ENCODE measurements around the gene LTBP2.

LTBP2 gene

DNA sequence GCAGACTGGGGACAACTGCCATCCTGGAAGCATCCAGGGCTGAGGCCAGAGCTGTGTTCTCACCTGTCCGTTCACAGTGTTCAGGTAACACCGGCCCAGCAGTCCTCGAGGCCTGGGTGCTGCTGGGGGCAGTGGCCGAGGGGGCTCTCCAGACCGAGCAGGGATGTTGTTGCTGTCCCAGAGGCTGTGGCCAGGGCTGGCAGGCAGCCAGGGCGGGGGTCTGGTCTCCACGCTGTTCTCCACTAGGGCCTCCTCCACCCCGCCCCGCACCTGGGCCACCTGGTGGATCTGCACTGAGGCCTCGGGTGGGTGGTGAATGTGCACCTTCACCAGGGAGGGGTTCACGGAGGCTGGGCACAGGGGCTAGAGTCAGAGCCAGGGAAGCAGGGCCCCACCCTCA, 61.0 kb downstream of the LTBP2 start:
- Histone ChIP-seq H3K27ac (replicated peaks) (no peak overlapping the region), H3K27me3 (ENCODE audit: insufficient read depth, poor library complexity, severe bottlenecking) (no peaks in the 10 kb centered on the region), H3K4me3 (replicated peaks; ENCODE audit: insufficient read depth, low read length) (no peak overlapping the region)
- DNase-seq (ENCODE audit: low read depth in 1 of 2, low spot score in 1 of 2): no peak
- TF ChIP-seq SPI1 (IDR thresholded peaks at IDR 0.05; ENCODE audit: borderline replicate concordance, low read depth) (no peak), GABPA (IDR thresholded peaks at IDR 0.05; ENCODE audit: low read depth) (no peak), POLR2AphosphoS5 (IDR thresholded peaks at IDR 0.05; ENCODE audit: low read depth) (no peak)
- TF ChIP-seq, protein P1, sequence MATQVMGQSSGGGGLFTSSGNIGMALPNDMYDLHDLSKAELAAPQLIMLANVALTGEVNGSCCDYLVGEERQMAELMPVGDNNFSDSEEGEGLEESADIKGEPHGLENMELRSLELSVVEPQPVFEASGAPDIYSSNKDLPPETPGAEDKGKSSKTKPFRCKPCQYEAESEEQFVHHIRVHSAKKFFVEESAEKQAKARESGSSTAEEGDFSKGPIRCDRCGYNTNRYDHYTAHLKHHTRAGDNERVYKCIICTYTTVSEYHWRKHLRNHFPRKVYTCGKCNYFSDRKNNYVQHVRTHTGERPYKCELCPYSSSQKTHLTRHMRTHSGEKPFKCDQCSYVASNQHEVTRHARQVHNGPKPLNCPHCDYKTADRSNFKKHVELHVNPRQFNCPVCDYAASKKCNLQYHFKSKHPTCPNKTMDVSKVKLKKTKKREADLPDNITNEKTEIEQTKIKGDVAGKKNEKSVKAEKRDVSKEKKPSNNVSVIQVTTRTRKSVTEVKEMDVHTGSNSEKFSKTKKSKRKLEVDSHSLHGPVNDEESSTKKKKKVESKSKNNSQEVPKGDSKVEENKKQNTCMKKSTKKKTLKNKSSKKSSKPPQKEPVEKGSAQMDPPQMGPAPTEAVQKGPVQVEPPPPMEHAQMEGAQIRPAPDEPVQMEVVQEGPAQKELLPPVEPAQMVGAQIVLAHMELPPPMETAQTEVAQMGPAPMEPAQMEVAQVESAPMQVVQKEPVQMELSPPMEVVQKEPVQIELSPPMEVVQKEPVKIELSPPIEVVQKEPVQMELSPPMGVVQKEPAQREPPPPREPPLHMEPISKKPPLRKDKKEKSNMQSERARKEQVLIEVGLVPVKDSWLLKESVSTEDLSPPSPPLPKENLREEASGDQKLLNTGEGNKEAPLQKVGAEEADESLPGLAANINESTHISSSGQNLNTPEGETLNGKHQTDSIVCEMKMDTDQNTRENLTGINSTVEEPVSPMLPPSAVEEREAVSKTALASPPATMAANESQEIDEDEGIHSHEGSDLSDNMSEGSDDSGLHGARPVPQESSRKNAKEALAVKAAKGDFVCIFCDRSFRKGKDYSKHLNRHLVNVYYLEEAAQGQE (IDR thresholded peaks at IDR 0.05; ENCODE audit: insufficient replicate concordance, low read depth): no peak
- TF ChIP-seq, protein P2, sequence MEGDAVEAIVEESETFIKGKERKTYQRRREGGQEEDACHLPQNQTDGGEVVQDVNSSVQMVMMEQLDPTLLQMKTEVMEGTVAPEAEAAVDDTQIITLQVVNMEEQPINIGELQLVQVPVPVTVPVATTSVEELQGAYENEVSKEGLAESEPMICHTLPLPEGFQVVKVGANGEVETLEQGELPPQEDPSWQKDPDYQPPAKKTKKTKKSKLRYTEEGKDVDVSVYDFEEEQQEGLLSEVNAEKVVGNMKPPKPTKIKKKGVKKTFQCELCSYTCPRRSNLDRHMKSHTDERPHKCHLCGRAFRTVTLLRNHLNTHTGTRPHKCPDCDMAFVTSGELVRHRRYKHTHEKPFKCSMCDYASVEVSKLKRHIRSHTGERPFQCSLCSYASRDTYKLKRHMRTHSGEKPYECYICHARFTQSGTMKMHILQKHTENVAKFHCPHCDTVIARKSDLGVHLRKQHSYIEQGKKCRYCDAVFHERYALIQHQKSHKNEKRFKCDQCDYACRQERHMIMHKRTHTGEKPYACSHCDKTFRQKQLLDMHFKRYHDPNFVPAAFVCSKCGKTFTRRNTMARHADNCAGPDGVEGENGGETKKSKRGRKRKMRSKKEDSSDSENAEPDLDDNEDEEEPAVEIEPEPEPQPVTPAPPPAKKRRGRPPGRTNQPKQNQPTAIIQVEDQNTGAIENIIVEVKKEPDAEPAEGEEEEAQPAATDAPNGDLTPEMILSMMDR (IDR thresholded peaks at IDR 0.05; ENCODE audit: insufficient read depth, low read length): no peak

DNA sequence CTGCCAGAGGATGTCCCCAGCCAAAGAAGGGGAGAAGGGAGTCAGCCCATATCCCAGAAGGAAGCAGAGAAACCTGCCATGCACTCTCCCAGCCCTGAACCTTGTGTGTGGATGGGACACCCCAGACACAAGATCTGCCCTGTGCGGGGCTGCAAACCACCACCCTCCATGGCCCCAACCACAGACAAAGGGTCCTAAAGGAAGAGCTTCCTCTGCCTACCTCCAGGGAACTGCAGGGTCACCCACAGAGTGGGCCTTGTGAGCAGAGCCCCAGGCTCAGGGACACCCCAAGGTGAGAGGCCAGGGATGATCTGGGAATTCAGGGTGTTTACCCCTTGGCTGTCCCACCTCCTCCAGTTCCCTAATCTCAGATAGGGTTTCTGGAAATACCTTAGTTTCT, 62.0 kb downstream of the LTBP2 start:
- Histone ChIP-seq H3K27ac (replicated peaks) (no peak overlapping the region), H3K27me3 (ENCODE audit: insufficient read depth, poor library complexity, severe bottlenecking) (no peaks in the 10 kb centered on the region), H3K4me3 (replicated peaks; ENCODE audit: insufficient read depth, low read length) (no peak overlapping the region)
- DNase-seq (ENCODE audit: low read depth in 1 of 2, low spot score in 1 of 2): no peak
- TF ChIP-seq POLR2AphosphoS5 (IDR thresholded peaks at IDR 0.05; ENCODE audit: low read depth) (no peak), SPI1 (IDR thresholded peaks at IDR 0.05; ENCODE audit: borderline replicate concordance, low read depth) (no peak), GABPA (IDR thresholded peaks at IDR 0.05; ENCODE audit: low read depth) (no peak)
- TF ChIP-seq, protein P2 (IDR thresholded peaks at IDR 0.05; ENCODE audit: insufficient read depth, low read length): no peak
- TF ChIP-seq, protein P1 (IDR thresholded peaks at IDR 0.05; ENCODE audit: insufficient replicate concordance, low read depth): no peak

DNA sequence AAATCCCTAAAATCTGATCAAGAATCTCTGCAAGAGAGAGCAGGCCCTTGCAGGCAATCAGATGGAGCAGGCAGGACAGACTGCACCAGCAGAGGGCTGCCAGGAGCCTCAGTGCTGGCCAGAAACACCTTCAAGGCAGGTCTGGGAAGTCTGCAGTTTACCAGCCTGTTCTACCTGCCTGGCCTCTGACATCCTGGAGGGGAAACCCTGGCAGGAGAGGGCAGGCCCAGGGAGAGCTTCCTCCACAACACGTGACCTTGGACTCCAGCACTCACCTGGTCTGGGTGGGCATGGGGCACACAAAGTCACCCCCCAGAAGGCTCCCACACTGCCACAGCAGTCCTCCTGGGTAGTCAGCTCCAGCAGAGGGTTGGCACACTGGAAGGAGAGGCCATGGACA, 62.4 kb downstream of the LTBP2 start:
- no peak for TF ChIP-seq SPI1 (IDR thresholded peaks at IDR 0.05; ENCODE audit: borderline replicate concordance, low read depth)
- DNase-seq (ENCODE audit: low read depth in 1 of 2, low spot score in 1 of 2): no peak

DNA sequence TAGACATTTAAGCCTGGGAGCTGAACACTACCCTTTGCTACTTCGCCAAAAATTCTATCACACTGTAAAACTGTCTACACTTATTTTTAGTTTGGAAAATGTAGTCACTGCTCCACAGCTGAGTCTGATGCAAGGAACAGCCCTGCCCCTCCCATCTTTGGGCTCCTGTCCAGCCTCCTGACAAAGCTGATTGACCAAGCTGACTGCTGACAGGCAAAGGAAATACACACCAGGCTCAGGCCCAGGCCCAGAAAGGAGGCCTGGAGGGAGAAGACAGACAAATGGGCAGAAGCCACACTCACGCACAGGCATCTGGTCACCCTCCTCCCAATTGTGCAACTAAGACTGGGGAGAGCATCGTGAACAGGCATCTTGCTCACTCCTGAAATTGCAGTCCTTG, 63.2 kb downstream of the LTBP2 start:
- Histone ChIP-seq H3K27ac (replicated peaks) (no peak overlapping the region), H3K4me3 (replicated peaks; ENCODE audit: insufficient read depth, low read length) (no peak overlapping the region), H3K27me3 (ENCODE audit: insufficient read depth, poor library complexity, severe bottlenecking) (no peaks in the 10 kb centered on the region)
- TF ChIP-seq, protein P2 (IDR thresholded peaks at IDR 0.05; ENCODE audit: insufficient read depth, low read length): no peak
- TF ChIP-seq POLR2AphosphoS5 (IDR thresholded peaks at IDR 0.05; ENCODE audit: low read depth) (no peak), SPI1 (IDR thresholded peaks at IDR 0.05; ENCODE audit: borderline replicate concordance, low read depth) (no peak), GABPA (IDR thresholded peaks at IDR 0.05; ENCODE audit: low read depth) (no peak)
- DNase-seq (ENCODE audit: low read depth in 1 of 2, low spot score in 1 of 2): no peak

More for the DNA sequence above, 62.4 kb downstream of the LTBP2 start:
- Histone ChIP-seq H3K27ac (replicated peaks) (no peak overlapping the region), H3K4me3 (replicated peaks; ENCODE audit: insufficient read depth, low read length) (no peak overlapping the region), H3K27me3 (ENCODE audit: insufficient read depth, poor library complexity, severe bottlenecking) (no peaks in the 10 kb centered on the region)
